RWPE1 (cell line): ENCODE measurements around the gene JOSD2.

Experiments used
- CTCF ChIA-PET: fragments of 350-600 bp; sonication (Branson Sonifier 250); formaldehyde crosslinking; extraction: SDS; loops from one replicate; lab custom pipeline; 2021; lab: Yijun Ruan, JAX
- POLR2A ChIA-PET: fragments of 400-600 bp; formaldehyde crosslinking; extraction: SDS; loops from one replicate; lab custom pipeline; 2020; ENCODE audit warnings: antibody characterized with exemption; ENCODE audit not compliant: low non-redundant PET; lab: Yijun Ruan, JAX
- DNase-seq: peaks from one replicate; pipeline ENCODE4 v3.0.0; 2012; ENCODE audit warnings: low spot score
- H3K27ac ChIP-seq: fragments of 450-650 bp; 2 replicates; pipeline ENCODE4 v1.5.1; 2017
- TF ChIP-seq, protein P1 (sequence below): fragments of 450-650 bp; conservative IDR thresholded peaks from 2 replicates; pipeline ENCODE4 v1.5.1; 2017; ENCODE audit warnings: low read depth, mild to moderate bottlenecking

JOSD2 gene

DNA sequence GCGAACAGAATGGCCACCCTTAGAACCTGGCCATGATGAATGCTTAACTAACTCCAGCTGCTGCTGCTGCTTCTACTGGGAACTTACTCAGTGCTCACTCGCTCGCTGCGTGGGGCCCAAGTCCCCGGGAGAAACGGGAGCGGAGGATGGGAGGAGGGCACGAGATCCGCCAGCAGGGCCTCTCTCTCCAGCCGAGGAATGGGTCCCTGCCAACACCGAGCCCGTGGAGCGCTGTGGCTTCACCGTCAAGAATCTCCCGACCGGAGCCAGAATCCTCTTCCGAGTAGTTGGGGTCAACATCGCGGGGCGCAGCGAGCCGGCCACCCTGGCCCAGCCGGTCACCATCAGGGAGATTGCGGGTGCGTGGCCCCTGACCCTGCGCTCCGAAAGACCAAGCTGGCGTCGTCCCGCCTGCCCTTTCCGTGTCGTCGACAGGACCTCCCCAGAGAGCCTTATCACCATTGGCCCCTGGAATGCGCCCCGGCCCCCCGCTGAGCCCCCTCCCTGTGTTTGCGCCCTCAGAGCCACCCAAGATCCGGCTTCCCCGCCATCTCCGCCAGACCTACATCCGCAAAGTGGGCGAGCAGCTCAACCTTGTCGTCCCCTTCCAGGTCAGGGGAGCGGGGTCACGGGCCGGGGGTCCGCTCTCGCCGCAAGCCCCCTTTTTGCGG lies 52.5 kb downstream of the JOSD2 start:
- no peak overlapping the region for H3K27ac ChIP-seq
- ChIA-PET POLR2A (no interaction called here), CTCF (no interaction called here)
- DNase-seq, result no peak
- TF ChIP-seq, protein P1, sequence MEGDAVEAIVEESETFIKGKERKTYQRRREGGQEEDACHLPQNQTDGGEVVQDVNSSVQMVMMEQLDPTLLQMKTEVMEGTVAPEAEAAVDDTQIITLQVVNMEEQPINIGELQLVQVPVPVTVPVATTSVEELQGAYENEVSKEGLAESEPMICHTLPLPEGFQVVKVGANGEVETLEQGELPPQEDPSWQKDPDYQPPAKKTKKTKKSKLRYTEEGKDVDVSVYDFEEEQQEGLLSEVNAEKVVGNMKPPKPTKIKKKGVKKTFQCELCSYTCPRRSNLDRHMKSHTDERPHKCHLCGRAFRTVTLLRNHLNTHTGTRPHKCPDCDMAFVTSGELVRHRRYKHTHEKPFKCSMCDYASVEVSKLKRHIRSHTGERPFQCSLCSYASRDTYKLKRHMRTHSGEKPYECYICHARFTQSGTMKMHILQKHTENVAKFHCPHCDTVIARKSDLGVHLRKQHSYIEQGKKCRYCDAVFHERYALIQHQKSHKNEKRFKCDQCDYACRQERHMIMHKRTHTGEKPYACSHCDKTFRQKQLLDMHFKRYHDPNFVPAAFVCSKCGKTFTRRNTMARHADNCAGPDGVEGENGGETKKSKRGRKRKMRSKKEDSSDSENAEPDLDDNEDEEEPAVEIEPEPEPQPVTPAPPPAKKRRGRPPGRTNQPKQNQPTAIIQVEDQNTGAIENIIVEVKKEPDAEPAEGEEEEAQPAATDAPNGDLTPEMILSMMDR, result no peak

GRCh38 chr19:50457300-50457699 lies 53.7 kb downstream of the JOSD2 start:
- ChIA-PET CTCF (interaction anchor here (0.7 kb wide), 1 partner anchor 30 kb away, joined by 3 read pairs; no protein-coding TSS in a partner anchor), POLR2A (interaction anchor here (0.5 kb wide), 1 partner anchor 293 kb away, joined by 7 read pairs; no protein-coding TSS in a partner anchor)

More at GRCh38 chr19:50457300-50457699, 53.7 kb downstream of the JOSD2 start:
- H3K27ac ChIP-seq, result no peak overlapping the region
- no peak for DNase-seq
- TF ChIP-seq, protein P1, result no peak
